GM23248 (cell line): ENCODE data around the gene GALNT13. TPM values are rescaled to one million over a fixed set of nuclear protein-coding genes. Genes with fewer than 3 reads are reported as not detected.

ENCODE experiments used
- DNase-seq: peaks from one replicate; pipeline ENCODE4 v3.0.0-alpha.2; 2015
- H2AFZ ChIP-seq: fragments of 200-600 bp; sonication (generic); 2 replicates; pipeline ENCODE4 v1.6.1; 2016; ENCODE audit warnings: antibody characterized with exemption
- H3F3A ChIP-seq: fragments of 200-600 bp; sonication (generic); 2 replicates; pipeline ENCODE4 v1.6.1; 2016; ENCODE audit warnings: mild to moderate bottlenecking, antibody characterized with exemption, mixed run types; ENCODE audit not compliant: insufficient read depth
- H3K27ac ChIP-seq: fragments of 200-600 bp; sonication (generic); 2 replicates; pipeline ENCODE4 v1.5.1; 2016; ENCODE audit warnings: mild to moderate bottlenecking
- H3K27me3 ChIP-seq: fragments of 200-600 bp; sonication (generic); replicated peaks from 2 replicates; pipeline ENCODE4 v1.6.1; 2016; ENCODE audit warnings: mild to moderate bottlenecking; ENCODE audit not compliant: insufficient read depth
- H3K36me3 ChIP-seq: fragments of 200-600 bp; sonication (generic); 2 replicates; pipeline ENCODE4 v1.6.1; 2016; ENCODE audit warnings: low read depth, mild to moderate bottlenecking
- H3K4me1 ChIP-seq: fragments of 200-600 bp; sonication (generic); 2 replicates; pipeline ENCODE4 v1.6.1; 2016; ENCODE audit warnings: mild to moderate bottlenecking; ENCODE audit not compliant: insufficient read depth
- H3K4me2 ChIP-seq: fragments of 200-600 bp; sonication (generic); one replicate; pipeline ENCODE4 v1.6.1; 2016; ENCODE audit warnings: mild to moderate bottlenecking; ENCODE audit not compliant: unreplicated experiment
- H3K4me3 ChIP-seq: fragments of 200-600 bp; sonication (generic); 2 replicates; pipeline ENCODE4 v1.5.1; 2016; ENCODE audit warnings: mild to moderate bottlenecking
- H3K79me2 ChIP-seq: fragments of 200-600 bp; sonication (generic); 2 replicates; pipeline ENCODE4 v1.6.1; 2016; ENCODE audit warnings: mild to moderate bottlenecking; ENCODE audit not compliant: insufficient read depth
- H3K9ac ChIP-seq: fragments of 200-600 bp; sonication (generic); 2 replicates; pipeline ENCODE4 v1.6.1; 2016; ENCODE audit warnings: mild to moderate bottlenecking
- H3K9me2 ChIP-seq: fragments of 200-600 bp; sonication (generic); 2 replicates; pipeline ENCODE4 v1.6.1; 2016; ENCODE audit warnings: mixed run types, mild to moderate bottlenecking, moderate library complexity; ENCODE audit not compliant: insufficient read depth
- H3K9me3 ChIP-seq: fragments of 200-600 bp; sonication (generic); one replicate; pipeline ENCODE4 v1.6.1; 2017; ENCODE audit warnings: low read depth
- H4K20me1 ChIP-seq: fragments of 200-600 bp; sonication (generic); 2 replicates; pipeline ENCODE4 v1.6.0; 2016; ENCODE audit not compliant: insufficient read depth
- EZH2 ChIP-seq: fragments of 200-600 bp; sonication (generic); IDR thresholded peaks from 2 replicates; pipeline ENCODE4 v1.6.1; 2018; ENCODE audit warnings: antibody characterized with exemption, mild to moderate bottlenecking; ENCODE audit not compliant: insufficient read depth, poor library complexity, severe bottlenecking
- EZH2phosphoT487 ChIP-seq: fragments of 200-600 bp; sonication (generic); IDR thresholded peaks from 2 replicates; pipeline ENCODE4 v1.6.1; 2018; ENCODE audit warnings: antibody characterized with exemption, moderate library complexity, mild to moderate bottlenecking, low read depth; ENCODE audit not compliant: insufficient read depth
- WGBS, 2 experiments: methylation state at CpG; one replicate each; pipeline ENCODE4 v1.1.6; 2015 to 2017; ENCODE audit warnings: low lambda C conversion rate in 2 of 2, low coverage in 1 of 2; ENCODE audit errors: missing lambda C conversion rate in 2 of 2; 5-methylcytosine and 5-hydroxymethylcytosine counted together
- in situ Hi-C: fragments of 300-500 bp; cut with MboI; formaldehyde crosslinking; loops from 2 replicates; pipeline ENCODE4 v1.15.0; 2020
- polyA plus RNA-seq: library from polyadenylated mRNA; unstranded; fragments of >200 nt; fragmentation: Nextera tagmentation; extraction: Ambion mirVana; gene quantifications from 2 replicates; pipeline ENCODE4 v1.2.1, GENCODE V29; 2016
- total RNA-seq: library from RNA; depleted of rRNA; stranded (reverse); fragments of >200 nt; shearing (Covaris generic); gene quantifications from 2 replicates; pipeline ENCODE4 v1.2.3, GENCODE V29; 2014

Gene GALNT13
- total and polyA plus RNA-seq, 2 experiments from 2014 or later = 0.11 TPM; not detected in 1

GRCh38 chr2:154198866-154199265, 327.1 kb downstream of the GALNT13 start:
- no peaks in the 10 kb centered on the region for H3K9me3 ChIP-seq
- DNase-seq = no peak
- no peak overlapping the region for H3K4me2 ChIP-seq
- in situ Hi-C loops = no loop called here
- WGBS, 2 experiments = 18 to 20% methylated on average over 1 of the region's 1 CpG
- H3K4me3 ChIP-seq = no peak overlapping the region
- no peak for TF ChIP-seq EZH2phosphoT487
- TF ChIP-seq EZH2 = no peak
- no peaks in the 10 kb centered on the region for H3K27me3 ChIP-seq
- no peak overlapping the region for H2AFZ ChIP-seq
- no peak overlapping the region for H3K27ac ChIP-seq
- H3K4me1 ChIP-seq = no peaks in the 10 kb centered on the region
- no peaks in the 10 kb centered on the region for H3F3A ChIP-seq
- H3K9ac ChIP-seq = no peak overlapping the region
- no peaks in the 10 kb centered on the region for H3K79me2 ChIP-seq
- H3K36me3 ChIP-seq = no peaks in the 10 kb centered on the region
- H3K9me2 ChIP-seq = no peaks in the 10 kb centered on the region
- H4K20me1 ChIP-seq = no peaks in the 10 kb centered on the region

- no peak for TF ChIP-seq EZH2phosphoT487
- no peak for TF ChIP-seq EZH2
- H3K79me2 ChIP-seq = no peaks in the 10 kb centered on the region
- no peaks in the 10 kb centered on the region for H3F3A ChIP-seq
- H2AFZ ChIP-seq = no peak overlapping the region
- no peak overlapping the region for H3K4me2 ChIP-seq
- no peaks in the 10 kb centered on the region for H3K9me2 ChIP-seq
- no peak overlapping the region for H3K27ac ChIP-seq
- H3K9me3 ChIP-seq = no peaks in the 10 kb centered on the region
- no peaks in the 10 kb centered on the region for H3K4me1 ChIP-seq
- no peak overlapping the region for H3K9ac ChIP-seq
- no peaks in the 10 kb centered on the region for H4K20me1 ChIP-seq
- no peaks in the 10 kb centered on the region for H3K27me3 ChIP-seq
- no peaks in the 10 kb centered on the region for H3K36me3 ChIP-seq
- in situ Hi-C loops = no loop called here
- no peak overlapping the region for H3K4me3 ChIP-seq
- no peak for DNase-seq
Observed at GRCh38 chr2:154203206-154203605, 331.5 kb downstream of the GALNT13 start.

GRCh38 chr2:154203902-154204301, 332.2 kb downstream of the GALNT13 start:
- Histone ChIP-seq H3K9me2 (no peaks in the 10 kb centered on the region), H3F3A (no peaks in the 10 kb centered on the region), H3K79me2 (no peaks in the 10 kb centered on the region), H3K9me3 (no peaks in the 10 kb centered on the region), H3K4me2 (no peak overlapping the region), H3K27me3 (no peaks in the 10 kb centered on the region), H3K4me3 (no peak overlapping the region), H3K27ac (no peak overlapping the region), H3K9ac (no peak overlapping the region), H3K36me3 (no peaks in the 10 kb centered on the region), H2AFZ (no peak overlapping the region), H3K4me1 (no peaks in the 10 kb centered on the region), H4K20me1 (no peaks in the 10 kb centered on the region)
- no peak for DNase-seq
- WGBS, 2 experiments = 37 to 39% methylated on average over 2 of the region's 2 CpGs
- TF ChIP-seq EZH2 (no peak), EZH2phosphoT487 (no peak)
- in situ Hi-C loops = no loop called here

- Histone ChIP-seq H3K4me2 (no peak overlapping the region), H3K36me3 (no peaks in the 10 kb centered on the region), H4K20me1 (no peaks in the 10 kb centered on the region), H3K9me3 (no peaks in the 10 kb centered on the region), H3K27me3 (no peaks in the 10 kb centered on the region), H3K27ac (no peak overlapping the region), H3K9ac (no peak overlapping the region), H3K9me2 (no peaks in the 10 kb centered on the region), H3K79me2 (no peaks in the 10 kb centered on the region), H2AFZ (no peak overlapping the region), H3K4me1 (no peaks in the 10 kb centered on the region), H3K4me3 (no peak overlapping the region), H3F3A (no peaks in the 10 kb centered on the region)
- 60 to 63% methylated on average over 2 of the region's 2 CpGs for WGBS, 2 experiments
- TF ChIP-seq EZH2phosphoT487 (no peak), EZH2 (no peak)
- in situ Hi-C loops = no loop called here
- DNase-seq = no peak
Observed at GRCh38 chr2:154207288-154208047, 335.7 kb downstream of the GALNT13 start.

GRCh38 chr2:154223726-154224125, 352.0 kb downstream of the GALNT13 start:
- Histone ChIP-seq H2AFZ (no peak overlapping the region), H3K4me1 (no peaks in the 10 kb centered on the region), H3K79me2 (no peaks in the 10 kb centered on the region), H3K4me3 (no peak overlapping the region), H3K36me3 (no peaks in the 10 kb centered on the region), H3K9me3 (no peaks in the 10 kb centered on the region), H3F3A (no peaks in the 10 kb centered on the region), H3K9ac (no peak overlapping the region), H3K4me2 (no peak overlapping the region), H4K20me1 (no peaks in the 10 kb centered on the region), H3K27me3 (no peaks in the 10 kb centered on the region), H3K9me2 (no peaks in the 10 kb centered on the region), H3K27ac (no peak overlapping the region)
- 84 to 91% methylated on average over 1 of the region's 1 CpG for WGBS, 2 experiments
- in situ Hi-C loops = no loop called here
- DNase-seq = no peak
- no peak for TF ChIP-seq EZH2phosphoT487
- TF ChIP-seq EZH2 = no peak
